ENCODE data around the gene EGFR.

EGFR gene

GRCh38 chr7:55070271-55070743 lies 51.5 kb downstream of the EGFR start:
- no peak for TF ChIP-seq CTCF (IDR thresholded peaks at IDR 0.05; ENCODE audit: low read depth, low read length, missing control alignments)
- Histone ChIP-seq H3K4me3 (ENCODE audit: low read depth, low read length) (no peak overlapping the region), H3K27me3 (replicated peaks) (no peaks in the 10 kb centered on the region), H3K27ac (no peak overlapping the region), H3K36me3 (replicated peaks) (peaks cover 3% of the 10 kb centered on the region)
- in situ Hi-C loops (cut with HindIII; ENCODE audit: low pct_ligation_motif_present, low sequenced_read_pairs) = no loop called here
- DNase-seq = no peak

GRCh38 chr7:55070854-55071253 lies 52.0 kb downstream of the EGFR start:
- no peak for TF ChIP-seq CTCF (IDR thresholded peaks at IDR 0.05; ENCODE audit: low read depth, low read length, missing control alignments)
- no peaks in the 10 kb centered on the region for H3K27me3 ChIP-seq (replicated peaks)
- in situ Hi-C loops (cut with HindIII; ENCODE audit: low pct_ligation_motif_present, low sequenced_read_pairs) = no loop called here
- H3K27ac ChIP-seq = no peak overlapping the region
- DNase-seq = no peak
- H3K4me3 ChIP-seq (ENCODE audit: low read depth, low read length) = no peak overlapping the region
- H3K36me3 ChIP-seq (replicated peaks) = peaks cover 3% of the 10 kb centered on the region

GRCh38 chr7:55071411-55072175 lies 52.8 kb downstream of the EGFR start:
- no peaks in the 10 kb centered on the region for H3K27me3 ChIP-seq (replicated peaks)
- H3K4me3 ChIP-seq (ENCODE audit: low read depth, low read length) = no peak overlapping the region
- TF ChIP-seq CTCF (IDR thresholded peaks at IDR 0.05; ENCODE audit: low read depth, low read length, missing control alignments) = no peak
- peaks cover 3% of the 10 kb centered on the region for H3K36me3 ChIP-seq (replicated peaks)
- no peak for DNase-seq
- peak overlapping the region; percentile 83 for H3K27ac ChIP-seq
- in situ Hi-C loops (cut with HindIII; ENCODE audit: low pct_ligation_motif_present, low sequenced_read_pairs) = no loop called here

GRCh38 chr7:55072251-55072650 lies 53.4 kb downstream of the EGFR start:
- Histone ChIP-seq H3K27ac (peak overlapping the region; percentile 83), H3K4me3 (ENCODE audit: low read depth, low read length) (no peak overlapping the region), H3K27me3 (replicated peaks) (no peaks in the 10 kb centered on the region), H3K36me3 (replicated peaks) (peaks cover 3% of the 10 kb centered on the region)
- in situ Hi-C loops (cut with HindIII; ENCODE audit: low pct_ligation_motif_present, low sequenced_read_pairs) = no loop called here
- DNase-seq = no peak
- no peak for TF ChIP-seq CTCF (IDR thresholded peaks at IDR 0.05; ENCODE audit: low read depth, low read length, missing control alignments)

- peak; percentile 76 for DNase-seq
- Histone ChIP-seq H3K27me3 (replicated peaks) (no peaks in the 10 kb centered on the region), H3K36me3 (replicated peaks) (no peaks in the 10 kb centered on the region), H3K27ac (peak overlapping the region; percentile 83), H3K4me3 (ENCODE audit: low read depth, low read length) (no peak overlapping the region)
- in situ Hi-C loops (cut with HindIII; ENCODE audit: low pct_ligation_motif_present, low sequenced_read_pairs) = no loop called here
- no peak for TF ChIP-seq CTCF (IDR thresholded peaks at IDR 0.05; ENCODE audit: low read depth, low read length, missing control alignments)
These were observed 54.3 kb downstream of the EGFR start for GRCh38 chr7:55073051-55073511.

Data from brain microvascular endothelial cell (primary cell).